Gastroesophageal sphincter (tissue), 3 donors: ENCODE data around the gene MAN2B2.

ENCODE experiments used
- EP300 ChIP-seq: sonication (generic); formaldehyde crosslinking; IDR thresholded peaks from one replicate; pipeline ENCODE4 v1.6.1; 2017; ENCODE audit warnings: antibody characterized with exemption, mild to moderate bottlenecking
- POLR2A ChIP-seq, 2 donors: fragments of 450-650 bp; IDR thresholded peaks; one replicate each; pipeline ENCODE4 v1.6.1; 2017; ENCODE audit warnings: antibody characterized with exemption in 2 of 2, mild to moderate bottlenecking in 2 of 2, moderate library complexity in 1 of 2
- TF ChIP-seq, protein P1 (sequence below), 4 experiments: fragments of 200-600 bp in 2 of 4; fragments of 450-650 bp in 2 of 4; sonication (generic) in 1 of 4; IDR thresholded peaks; one replicate each; pipeline ENCODE4 v1.5.1; 2017 to 2019; ENCODE audit warnings: antibody characterized with exemption in 4 of 4, mild to moderate bottlenecking in 2 of 4, moderate library complexity in 2 of 4

DNA sequence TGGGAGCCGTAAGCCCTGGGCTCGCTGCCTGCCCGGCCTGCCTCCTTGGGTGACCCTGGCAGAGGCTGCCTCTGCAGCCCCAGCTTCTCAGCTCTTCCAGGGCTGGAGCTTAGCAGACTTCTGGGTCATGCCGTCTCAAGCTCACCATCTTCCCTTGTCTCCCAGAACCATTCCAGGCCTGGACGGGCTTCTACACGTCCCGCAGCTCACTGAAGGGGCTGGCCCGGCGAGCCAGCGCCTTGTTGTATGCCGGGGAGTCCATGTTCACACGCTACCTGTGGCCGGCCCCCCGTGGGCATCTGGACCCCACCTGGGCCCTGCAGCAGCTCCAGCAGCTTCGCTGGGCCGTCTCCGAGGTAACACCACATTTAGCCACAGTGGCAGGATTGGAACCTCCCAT is 22.0 kb downstream of the MAN2B2 start:
- TF ChIP-seq POLR2A (IDR thresholded peaks at IDR 0.05) (no peak), EP300 (no peak)
- TF ChIP-seq, protein P1, sequence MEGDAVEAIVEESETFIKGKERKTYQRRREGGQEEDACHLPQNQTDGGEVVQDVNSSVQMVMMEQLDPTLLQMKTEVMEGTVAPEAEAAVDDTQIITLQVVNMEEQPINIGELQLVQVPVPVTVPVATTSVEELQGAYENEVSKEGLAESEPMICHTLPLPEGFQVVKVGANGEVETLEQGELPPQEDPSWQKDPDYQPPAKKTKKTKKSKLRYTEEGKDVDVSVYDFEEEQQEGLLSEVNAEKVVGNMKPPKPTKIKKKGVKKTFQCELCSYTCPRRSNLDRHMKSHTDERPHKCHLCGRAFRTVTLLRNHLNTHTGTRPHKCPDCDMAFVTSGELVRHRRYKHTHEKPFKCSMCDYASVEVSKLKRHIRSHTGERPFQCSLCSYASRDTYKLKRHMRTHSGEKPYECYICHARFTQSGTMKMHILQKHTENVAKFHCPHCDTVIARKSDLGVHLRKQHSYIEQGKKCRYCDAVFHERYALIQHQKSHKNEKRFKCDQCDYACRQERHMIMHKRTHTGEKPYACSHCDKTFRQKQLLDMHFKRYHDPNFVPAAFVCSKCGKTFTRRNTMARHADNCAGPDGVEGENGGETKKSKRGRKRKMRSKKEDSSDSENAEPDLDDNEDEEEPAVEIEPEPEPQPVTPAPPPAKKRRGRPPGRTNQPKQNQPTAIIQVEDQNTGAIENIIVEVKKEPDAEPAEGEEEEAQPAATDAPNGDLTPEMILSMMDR (IDR thresholded peaks at IDR 0.05), result no peak
